ENCODE results near the gene SLX4IP.

DNA sequence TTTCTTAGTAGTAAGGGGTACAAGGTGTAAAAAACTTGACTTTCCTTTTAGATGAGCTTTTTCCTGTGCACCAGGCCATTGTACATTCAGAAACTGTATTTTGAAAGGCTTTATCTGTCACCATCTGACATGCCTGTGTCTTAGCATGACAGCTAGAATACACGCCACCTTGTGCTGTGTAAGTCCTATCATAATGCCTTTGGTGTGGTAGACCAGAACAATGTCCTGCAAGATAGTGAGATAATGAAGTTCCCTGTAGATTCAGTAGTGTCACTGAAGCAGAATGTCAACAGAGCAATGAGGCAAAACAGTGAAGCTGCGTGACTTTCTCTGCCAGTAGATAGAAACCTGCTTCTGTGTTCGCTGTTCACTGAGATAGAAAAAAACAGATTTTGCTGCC is 132.9 kb downstream of the SLX4IP start:
- TF ChIP-seq, protein P1, sequence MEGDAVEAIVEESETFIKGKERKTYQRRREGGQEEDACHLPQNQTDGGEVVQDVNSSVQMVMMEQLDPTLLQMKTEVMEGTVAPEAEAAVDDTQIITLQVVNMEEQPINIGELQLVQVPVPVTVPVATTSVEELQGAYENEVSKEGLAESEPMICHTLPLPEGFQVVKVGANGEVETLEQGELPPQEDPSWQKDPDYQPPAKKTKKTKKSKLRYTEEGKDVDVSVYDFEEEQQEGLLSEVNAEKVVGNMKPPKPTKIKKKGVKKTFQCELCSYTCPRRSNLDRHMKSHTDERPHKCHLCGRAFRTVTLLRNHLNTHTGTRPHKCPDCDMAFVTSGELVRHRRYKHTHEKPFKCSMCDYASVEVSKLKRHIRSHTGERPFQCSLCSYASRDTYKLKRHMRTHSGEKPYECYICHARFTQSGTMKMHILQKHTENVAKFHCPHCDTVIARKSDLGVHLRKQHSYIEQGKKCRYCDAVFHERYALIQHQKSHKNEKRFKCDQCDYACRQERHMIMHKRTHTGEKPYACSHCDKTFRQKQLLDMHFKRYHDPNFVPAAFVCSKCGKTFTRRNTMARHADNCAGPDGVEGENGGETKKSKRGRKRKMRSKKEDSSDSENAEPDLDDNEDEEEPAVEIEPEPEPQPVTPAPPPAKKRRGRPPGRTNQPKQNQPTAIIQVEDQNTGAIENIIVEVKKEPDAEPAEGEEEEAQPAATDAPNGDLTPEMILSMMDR (conservative IDR thresholded peaks at IDR 0.05 in 1 of 2, IDR thresholded peaks at IDR 0.05 in 1 of 2; ENCODE audit: extremely low read depth in 1 of 2, insufficient read depth in 1 of 2, low read depth in 1 of 2, low read length in 2 of 2): no peak
- no peak for TF ChIP-seq EZH2 (IDR thresholded peaks at IDR 0.05; ENCODE audit: borderline replicate concordance, low read length)
